Smooth muscle cell (in vitro differentiated cells): ENCODE data around the gene ZBTB12. TPM values are rescaled to one million over a fixed set of nuclear protein-coding genes. Genes with fewer than 3 reads are reported as not detected.

Experiments
- DNase-seq: peaks from one replicate; lab custom pipeline; 2025; ENCODE audit not compliant: unreplicated experiment; lab: John Stamatoyannopoulos, UW
- H2AFZ ChIP-seq: fragments of 200-600 bp; sonication (generic); 2 replicates; pipeline ENCODE4 v1.6.0; 2016; ENCODE audit warnings: antibody characterized with exemption, low read depth, mild to moderate bottlenecking
- H3F3A ChIP-seq: fragments of 200-600 bp; sonication (generic); 2 replicates; pipeline ENCODE4 v1.6.0; 2017; ENCODE audit warnings: antibody characterized with exemption, low read depth
- H3K27ac ChIP-seq: fragments of 200-600 bp; sonication (generic); 2 replicates; pipeline ENCODE4 v1.5.1; 2016; ENCODE audit warnings: low read depth, mild to moderate bottlenecking
- H3K27me3 ChIP-seq: fragments of 200-600 bp; sonication (generic); 2 replicates; pipeline ENCODE4 v1.6.1; 2016; ENCODE audit warnings: low read depth, mild to moderate bottlenecking
- H3K36me3 ChIP-seq: fragments of 200-600 bp; sonication (generic); 2 replicates; pipeline ENCODE4 v1.5.1; 2016; ENCODE audit warnings: low read depth
- H3K4me1 ChIP-seq: fragments of 200-600 bp; sonication (generic); 2 replicates; pipeline ENCODE4 v1.5.1; 2016; ENCODE audit warnings: low read depth
- H3K4me2 ChIP-seq: fragments of 200-600 bp; sonication (generic); 2 replicates; pipeline ENCODE4 v1.6.0; 2016; ENCODE audit warnings: mild to moderate bottlenecking
- H3K4me3 ChIP-seq: fragments of 200-600 bp; sonication (generic); 2 replicates; pipeline ENCODE4 v1.5.1; 2016; ENCODE audit warnings: mild to moderate bottlenecking
- H3K79me2 ChIP-seq: fragments of 200-600 bp; sonication (generic); 2 replicates; pipeline ENCODE4 v1.6.0; 2016; ENCODE audit warnings: low read depth, mild to moderate bottlenecking
- H3K9ac ChIP-seq: fragments of 200-600 bp; sonication (generic); 2 replicates; pipeline ENCODE4 v1.6.0; 2016; ENCODE audit warnings: low read depth
- H3K9me3 ChIP-seq: fragments of 200-600 bp; sonication (generic); replicated peaks from 2 replicates; pipeline ENCODE4 v1.5.1; 2016; ENCODE audit warnings: low read depth
- H4K20me1 ChIP-seq: fragments of 200-600 bp; sonication (generic); 2 replicates; pipeline ENCODE4 v1.6.0; 2016; ENCODE audit warnings: low read depth
- WGBS: methylation state at CpG from one replicate; pipeline ENCODE4 v1.1.7; 2016; ENCODE audit warnings: low lambda C conversion rate; 5-methylcytosine and 5-hydroxymethylcytosine counted together
- polyA plus RNA-seq: library from polyadenylated mRNA; unstranded; fragments of >200 nt; fragmentation: Nextera tagmentation; extraction: Ambion mirVana; gene quantifications from 2 replicates; pipeline ENCODE4 v1.2.1, GENCODE V29; 2016
- total RNA-seq: library from RNA; depleted of rRNA; stranded (reverse); fragments of >200 nt; gene quantifications from 2 replicates; pipeline ENCODE4 v1.2.3, GENCODE V29; 2014
- TF ChIP-seq, protein P1 (sequence below): fragments of 200-600 bp; sonication (generic); IDR thresholded peaks from 2 replicates; pipeline ENCODE4 v1.5.1; 2017; ENCODE audit warnings: borderline replicate concordance, mild to moderate bottlenecking, antibody characterized with exemption; ENCODE audit not compliant: insufficient read depth, poor library complexity, severe bottlenecking

The ZBTB12 gene
- total and polyA plus RNA-seq, 2 experiments from 2014 or later: 0.04 TPM; not detected in 1

DNA sequence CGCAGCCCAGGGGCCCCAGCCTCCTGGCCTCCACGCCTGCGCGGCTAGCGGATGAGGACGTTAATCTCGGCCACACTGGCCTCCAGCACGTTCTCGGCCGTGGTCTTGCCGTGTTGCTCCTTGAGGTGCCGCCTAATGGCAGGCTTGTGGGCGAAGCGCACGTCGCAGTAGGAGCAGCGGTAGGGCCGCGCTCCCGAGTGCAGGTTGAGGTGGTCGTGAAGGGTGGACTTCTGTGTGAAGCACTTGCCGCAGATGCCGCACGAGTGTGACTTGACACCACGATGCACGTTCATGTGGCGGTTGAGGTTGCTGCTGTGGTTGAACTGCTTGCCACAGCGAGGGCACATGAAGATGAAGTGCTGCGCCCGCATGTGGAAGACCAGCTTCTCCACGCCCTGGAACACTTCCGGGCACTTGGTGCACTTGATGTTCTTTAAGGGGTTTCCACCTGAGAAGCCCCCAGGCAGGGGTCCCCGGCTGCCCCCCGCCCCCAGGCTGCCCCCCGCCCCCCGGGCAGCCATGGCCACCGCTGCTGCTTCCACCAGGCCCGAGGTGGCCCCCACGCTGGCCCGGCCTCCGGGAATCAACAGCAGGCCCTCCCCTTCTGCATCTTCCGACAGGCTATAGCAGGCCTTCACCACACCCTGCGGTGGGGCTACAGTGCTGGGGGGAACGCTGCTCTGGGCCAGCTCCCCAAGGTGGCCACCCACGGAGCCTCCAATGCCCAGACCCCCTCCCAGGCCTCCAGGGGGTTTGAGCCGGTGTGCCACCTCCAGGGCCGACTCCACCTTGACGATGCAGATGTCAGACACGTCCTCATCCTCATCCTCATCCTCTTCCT, 1.8 kb downstream of the ZBTB12 start:
- 99% methylated on average over 39 of the region's 49 CpGs for WGBS
- no peaks in the 10 kb centered on the region for H3K79me2 ChIP-seq
- peaks cover 14% of the 10 kb centered on the region for H3K4me1 ChIP-seq
- H3K9me3 ChIP-seq: no peaks in the 10 kb centered on the region
- H3F3A ChIP-seq: peaks cover 9% of the 10 kb centered on the region
- no peak overlapping the region for H3K9ac ChIP-seq
- H3K27ac ChIP-seq: no peak overlapping the region
- H3K4me2 ChIP-seq: no peak overlapping the region
- no peak overlapping the region for H3K4me3 ChIP-seq
- no peak for DNase-seq
- peaks cover 4% of the 10 kb centered on the region for H4K20me1 ChIP-seq
- no peak overlapping the region for H2AFZ ChIP-seq
- H3K27me3 ChIP-seq: no peaks in the 10 kb centered on the region
- TF ChIP-seq, protein P1, sequence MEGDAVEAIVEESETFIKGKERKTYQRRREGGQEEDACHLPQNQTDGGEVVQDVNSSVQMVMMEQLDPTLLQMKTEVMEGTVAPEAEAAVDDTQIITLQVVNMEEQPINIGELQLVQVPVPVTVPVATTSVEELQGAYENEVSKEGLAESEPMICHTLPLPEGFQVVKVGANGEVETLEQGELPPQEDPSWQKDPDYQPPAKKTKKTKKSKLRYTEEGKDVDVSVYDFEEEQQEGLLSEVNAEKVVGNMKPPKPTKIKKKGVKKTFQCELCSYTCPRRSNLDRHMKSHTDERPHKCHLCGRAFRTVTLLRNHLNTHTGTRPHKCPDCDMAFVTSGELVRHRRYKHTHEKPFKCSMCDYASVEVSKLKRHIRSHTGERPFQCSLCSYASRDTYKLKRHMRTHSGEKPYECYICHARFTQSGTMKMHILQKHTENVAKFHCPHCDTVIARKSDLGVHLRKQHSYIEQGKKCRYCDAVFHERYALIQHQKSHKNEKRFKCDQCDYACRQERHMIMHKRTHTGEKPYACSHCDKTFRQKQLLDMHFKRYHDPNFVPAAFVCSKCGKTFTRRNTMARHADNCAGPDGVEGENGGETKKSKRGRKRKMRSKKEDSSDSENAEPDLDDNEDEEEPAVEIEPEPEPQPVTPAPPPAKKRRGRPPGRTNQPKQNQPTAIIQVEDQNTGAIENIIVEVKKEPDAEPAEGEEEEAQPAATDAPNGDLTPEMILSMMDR: no peak
- H3K36me3 ChIP-seq: no peaks in the 10 kb centered on the region

DNA sequence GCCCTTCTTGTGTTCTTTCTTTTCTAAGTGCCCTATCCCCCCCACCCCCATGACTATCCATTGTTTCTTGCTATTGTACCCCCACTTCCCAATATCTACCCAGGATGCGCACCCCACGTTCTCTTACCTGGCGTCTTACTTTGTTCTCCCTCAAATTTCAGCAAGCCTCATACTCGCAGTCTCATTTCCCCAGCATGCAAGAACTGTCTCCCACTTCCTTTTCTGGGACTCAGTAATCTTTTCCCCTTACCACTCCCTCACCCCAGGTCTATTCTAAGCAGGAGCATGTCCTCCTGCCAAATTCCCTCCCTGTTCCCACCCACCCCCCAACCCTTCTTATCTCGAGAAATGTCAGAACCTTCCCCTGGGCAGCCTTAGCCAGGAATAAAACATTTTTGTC, 2.7 kb downstream of the ZBTB12 start:
- Histone ChIP-seq H3K4me2 (no peak overlapping the region), H2AFZ (no peak overlapping the region), H3K9ac (no peak overlapping the region), H4K20me1 (peaks cover 4% of the 10 kb centered on the region), H3K9me3 (no peaks in the 10 kb centered on the region), H3K4me3 (no peak overlapping the region), H3K27me3 (no peaks in the 10 kb centered on the region), H3K36me3 (no peaks in the 10 kb centered on the region), H3K4me1 (peaks cover 14% of the 10 kb centered on the region), H3K27ac (no peak overlapping the region), H3K79me2 (no peaks in the 10 kb centered on the region), H3F3A (peaks cover 9% of the 10 kb centered on the region)
- TF ChIP-seq, protein P1: no peak
- no peak for DNase-seq
- WGBS: 86% methylated on average over 5 of the region's 5 CpGs

DNA sequence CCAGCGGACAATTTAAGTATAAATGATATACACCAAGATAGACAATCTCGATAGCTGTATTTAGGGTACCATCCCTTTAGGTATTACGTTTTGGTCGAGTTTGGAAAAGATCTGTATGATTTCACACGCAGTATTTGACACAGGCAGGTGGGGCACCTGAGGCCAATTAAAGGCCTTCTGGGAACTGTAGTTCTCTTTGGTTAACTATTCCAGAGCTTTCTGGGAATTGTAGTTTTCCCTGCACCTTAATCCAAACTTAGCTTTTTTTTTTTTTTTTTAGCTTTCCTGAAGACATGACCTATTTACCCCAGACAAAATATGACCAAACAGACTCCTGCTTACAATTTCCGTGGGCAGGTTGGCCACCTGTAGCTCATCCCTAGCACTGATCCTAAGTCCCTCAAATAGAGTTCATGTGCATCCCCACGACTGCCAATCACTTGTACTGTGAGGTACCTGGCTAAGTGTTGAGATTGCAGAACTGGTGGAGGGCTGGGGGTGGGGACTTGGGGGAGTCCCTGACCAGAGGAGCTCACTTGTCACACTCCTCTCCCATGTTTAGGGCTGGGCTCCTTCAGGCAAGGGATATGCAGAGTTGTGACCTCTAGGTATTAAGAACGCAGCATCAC, 3.4 kb downstream of the ZBTB12 start:
- DNase-seq: no peak
- Histone ChIP-seq H3K9me3 (no peaks in the 10 kb centered on the region), H3K4me1 (peaks cover 14% of the 10 kb centered on the region), H3K4me3 (peak overlapping the region; percentile 84), H3K4me2 (peak overlapping the region; percentile 98), H3K79me2 (no peaks in the 10 kb centered on the region), H2AFZ (peak overlapping the region; percentile 91), H3K9ac (peak overlapping the region; percentile 61), H3F3A (peaks cover 9% of the 10 kb centered on the region), H3K27me3 (no peaks in the 10 kb centered on the region), H3K36me3 (no peaks in the 10 kb centered on the region), H4K20me1 (peaks cover 4% of the 10 kb centered on the region), H3K27ac (peak overlapping the region; percentile 3)
- TF ChIP-seq, protein P1: no peak
- 23% methylated on average over 8 of the region's 8 CpGs for WGBS
